Mesodermal cell (in vitro differentiated cells): ENCODE results near the gene NKX3-2.

Source experiments
- H3K27ac ChIP-seq: 2 replicates; pipeline ENCODE4 v1.7.0; 2013; ENCODE audit warnings: mild to moderate bottlenecking, low read depth, low read length, moderate library complexity; ENCODE audit not compliant: severe bottlenecking
- H3K36me3 ChIP-seq: 2 replicates; pipeline ENCODE4 v1.7.1; 2013; ENCODE audit warnings: mild to moderate bottlenecking, low read length, moderate library complexity; ENCODE audit not compliant: control insufficient read depth, insufficient read depth
- H3K4me1 ChIP-seq: one replicate; pipeline ENCODE4 v1.7.1; 2013; ENCODE audit warnings: mild to moderate bottlenecking, low read length; ENCODE audit not compliant: insufficient read depth, control insufficient read depth, poor library complexity, severe bottlenecking
- H3K4me3 ChIP-seq: 2 replicates; pipeline ENCODE4 v1.7.0; 2013; ENCODE audit warnings: low read length, control low read depth, mild to moderate bottlenecking; ENCODE audit not compliant: insufficient read depth, poor library complexity, severe bottlenecking; ENCODE audit errors: extremely low read depth
- H3K9me3 ChIP-seq: 2 replicates; pipeline ENCODE4 v1.7.1; 2013; ENCODE audit warnings: mild to moderate bottlenecking, low read length, moderate library complexity; ENCODE audit not compliant: control insufficient read depth
- WGBS, 2 experiments: methylation state at CpG; one replicate each; pipeline ENCODE4 v1.1.5; 2013; ENCODE audit warnings: missing lambda C conversion rate in 2 of 2; ENCODE audit not compliant: insufficient coverage in 2 of 2; 5-methylcytosine and 5-hydroxymethylcytosine counted together

The NKX3-2 gene

DNA sequence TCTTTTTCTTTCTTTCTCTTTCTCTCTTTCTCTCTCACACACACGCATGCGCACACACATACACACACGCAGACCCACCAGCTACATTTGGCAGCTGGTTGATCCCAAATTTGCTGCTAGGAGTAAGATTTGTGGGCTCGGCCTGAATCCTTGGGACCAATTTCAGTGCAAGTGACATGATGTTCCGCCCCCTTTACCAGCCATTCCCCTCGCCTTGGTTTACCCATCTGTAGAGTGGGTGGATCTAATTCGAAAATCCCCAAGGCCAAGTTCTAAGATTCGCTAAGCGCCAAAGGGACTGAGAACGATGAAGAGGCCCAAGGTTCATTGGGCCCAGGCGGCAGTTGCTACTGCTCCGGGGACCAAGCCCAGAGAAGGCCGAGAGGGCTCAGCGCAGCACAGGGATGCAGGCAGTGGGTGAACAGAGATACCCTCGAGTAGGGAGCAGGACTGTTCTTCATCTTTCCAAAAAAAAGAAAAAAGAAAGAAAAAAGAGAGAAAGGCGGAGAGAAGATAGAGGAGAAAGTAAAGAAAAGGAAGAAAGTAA, 5.8 kb downstream of the NKX3-2 start:
- WGBS, 2 experiments, result 54 to 65% methylated on average over 12 to 13 of the region's 16 CpGs
- H3K4me3 ChIP-seq, result no peak overlapping the region
- H3K36me3 ChIP-seq, result peaks cover 22% of the 10 kb centered on the region
- peaks cover 27% of the 10 kb centered on the region for H3K4me1 ChIP-seq
- no peaks in the 10 kb centered on the region for H3K9me3 ChIP-seq
- H3K27ac ChIP-seq, result no peak overlapping the region

DNA sequence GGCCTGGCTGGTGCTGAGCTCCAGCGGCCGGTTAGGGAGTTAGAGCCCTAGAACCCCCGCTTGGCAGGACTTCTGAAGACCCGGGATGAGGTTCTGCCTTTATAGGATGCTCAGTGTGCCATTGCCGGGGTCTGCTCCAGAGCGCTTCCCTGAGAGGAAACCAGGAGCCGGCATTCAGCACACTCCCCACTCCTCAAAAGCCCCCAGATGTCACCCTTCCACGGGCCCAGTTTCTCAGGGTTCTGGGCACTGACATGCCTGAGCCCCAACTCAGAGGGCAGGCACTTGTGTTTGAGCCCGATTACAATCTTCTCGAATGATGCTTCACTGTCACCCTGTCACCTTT, 6.5 kb downstream of the NKX3-2 start:
- 52 to 72% methylated on average over 8 of the region's 10 CpGs for WGBS, 2 experiments

DNA sequence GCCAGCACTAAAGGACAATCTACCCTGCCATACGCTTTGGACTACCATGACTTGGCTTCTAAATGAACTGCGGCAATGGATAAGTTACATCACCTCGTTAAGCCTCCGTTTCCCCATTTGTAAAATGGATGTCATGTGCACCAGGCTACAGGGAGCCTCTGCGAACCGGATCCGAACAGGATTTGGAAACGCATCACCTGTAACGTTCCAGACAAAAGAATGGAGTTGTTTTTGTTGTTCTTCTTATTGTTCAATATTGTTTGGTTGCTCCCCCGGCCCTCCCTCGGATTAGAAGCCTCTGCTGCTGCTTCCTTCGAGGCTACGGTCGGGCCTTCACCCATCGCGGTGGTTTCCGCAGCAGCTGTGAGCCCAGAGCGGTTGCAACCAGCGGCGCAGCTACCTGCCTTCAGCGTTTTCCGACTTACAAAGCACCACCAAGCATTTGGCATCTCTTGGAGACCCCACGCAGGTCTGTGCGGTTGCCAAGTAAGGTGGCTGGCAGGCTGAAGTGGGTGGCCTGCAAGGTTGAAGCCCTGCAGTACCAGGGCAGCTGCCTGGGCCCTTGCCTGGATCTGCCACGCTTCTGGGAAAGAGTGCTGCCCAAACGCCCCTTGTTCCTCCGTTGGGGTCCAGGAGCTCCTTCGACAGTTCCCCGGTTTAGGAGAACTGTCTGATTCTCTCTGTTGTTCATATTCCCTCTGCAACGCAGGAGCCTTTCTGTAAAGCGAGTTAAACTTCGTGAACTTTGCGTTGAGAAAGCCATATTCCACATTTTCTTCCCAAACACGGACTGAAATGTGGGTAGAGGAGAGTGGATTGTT, 7.1 kb downstream of the NKX3-2 start:
- 55 to 67% methylated on average over 21 to 28 of the region's 34 CpGs for WGBS, 2 experiments
- Histone ChIP-seq H3K36me3 (peaks cover 22% of the 10 kb centered on the region), H3K4me3 (no peak overlapping the region), H3K9me3 (no peaks in the 10 kb centered on the region), H3K27ac (no peak overlapping the region), H3K4me1 (peaks cover 24% of the 10 kb centered on the region)

More for the DNA sequence above, 6.5 kb downstream of the NKX3-2 start:
- peaks cover 27% of the 10 kb centered on the region for H3K4me1 ChIP-seq
- no peak overlapping the region for H3K27ac ChIP-seq
- peaks cover 22% of the 10 kb centered on the region for H3K36me3 ChIP-seq
- H3K4me3 ChIP-seq, result no peak overlapping the region
- H3K9me3 ChIP-seq, result no peaks in the 10 kb centered on the region

DNA sequence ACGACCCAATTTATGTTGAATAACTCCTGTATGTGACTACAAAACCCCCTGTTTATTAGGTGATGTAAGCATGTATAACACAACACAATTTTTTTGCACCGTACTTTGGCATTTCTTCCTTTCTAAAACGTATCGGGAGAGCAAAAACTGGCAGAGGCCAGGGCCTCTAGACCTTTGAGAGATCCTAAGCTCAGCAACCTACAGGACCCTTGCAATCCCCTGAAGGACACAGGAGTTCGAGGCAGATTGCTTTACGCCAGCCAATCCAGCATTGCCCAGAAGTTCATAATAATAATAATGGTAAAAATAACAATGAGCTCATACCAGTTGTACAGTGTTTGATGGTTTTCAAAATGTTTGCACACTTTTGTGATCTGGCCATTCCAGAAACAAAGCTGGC, 7.7 kb downstream of the NKX3-2 start:
- no peak overlapping the region for H3K27ac ChIP-seq
- 65 to 66% methylated on average over 3 of the region's 6 CpGs for WGBS, 2 experiments
- no peak overlapping the region for H3K4me3 ChIP-seq
- peaks cover 19% of the 10 kb centered on the region for H3K36me3 ChIP-seq
- H3K9me3 ChIP-seq, result no peaks in the 10 kb centered on the region
- peaks cover 20% of the 10 kb centered on the region for H3K4me1 ChIP-seq

DNA sequence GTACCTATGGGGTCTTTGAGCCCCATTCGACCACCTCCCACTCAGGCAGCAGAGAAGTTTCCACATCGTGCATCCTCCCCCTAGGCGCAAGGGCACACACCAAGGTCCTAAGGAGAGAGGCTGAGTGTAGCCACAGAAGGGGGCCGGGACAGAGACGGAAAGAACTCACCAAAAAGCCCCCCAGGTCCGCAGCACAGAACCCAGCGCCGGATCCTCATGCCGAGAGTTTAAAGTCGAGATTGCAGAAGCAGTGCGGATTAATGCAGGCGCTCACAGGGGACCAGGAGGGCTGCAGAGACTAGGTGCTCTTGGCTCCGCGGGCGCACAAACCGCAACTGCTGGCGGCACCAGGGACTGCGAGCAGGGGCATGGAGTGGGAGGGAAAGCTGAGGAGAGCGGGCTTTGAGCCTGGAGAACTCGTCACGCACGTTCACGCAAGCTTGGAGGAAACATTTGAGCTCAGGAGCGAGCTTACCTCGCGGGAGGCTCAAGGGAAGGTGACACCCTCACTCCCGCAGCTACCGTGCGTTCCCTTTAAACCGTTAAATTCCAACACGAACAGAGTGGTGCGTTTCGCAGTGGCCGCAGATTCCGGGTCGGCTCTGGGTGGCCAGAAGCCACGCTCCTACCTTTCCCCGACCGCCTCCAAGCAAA, 8.5 kb downstream of the NKX3-2 start:
- H3K4me1 ChIP-seq, result peaks cover 21% of the 10 kb centered on the region
- H3K4me3 ChIP-seq, result no peak overlapping the region
- peaks cover 11% of the 10 kb centered on the region for H3K36me3 ChIP-seq
- H3K27ac ChIP-seq, result no peak overlapping the region
- WGBS, 2 experiments, result 39 to 40% methylated on average over 35 to 37 of the region's 39 CpGs
- H3K9me3 ChIP-seq, result no peaks in the 10 kb centered on the region

DNA sequence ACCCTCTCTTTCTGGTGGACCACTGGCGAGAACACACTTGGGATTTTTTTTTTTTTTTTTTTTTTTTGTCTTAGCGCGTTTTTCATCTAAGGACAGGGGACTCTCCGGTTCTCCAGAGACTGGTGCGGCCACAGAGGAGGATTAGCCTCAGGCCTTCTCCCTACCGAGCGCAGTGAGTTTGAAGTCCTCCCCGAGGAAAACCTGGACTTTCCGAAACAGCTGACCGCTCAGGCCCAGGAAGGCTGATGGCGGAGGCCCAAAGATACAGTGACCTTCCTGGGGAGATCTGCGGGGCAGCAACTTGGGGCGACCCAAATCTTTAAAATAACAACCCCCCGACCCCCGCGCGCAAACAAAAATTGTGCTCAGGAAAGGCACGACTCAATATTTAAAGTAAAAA, 9.2 kb downstream of the NKX3-2 start:
- Histone ChIP-seq H3K36me3 (peaks cover 4% of the 10 kb centered on the region), H3K27ac (no peak overlapping the region), H3K4me1 (peaks cover 21% of the 10 kb centered on the region), H3K9me3 (no peaks in the 10 kb centered on the region), H3K4me3 (no peak overlapping the region)
- 26 to 74% methylated on average over 3 to 12 of the region's 18 CpGs for WGBS, 2 experiments

DNA sequence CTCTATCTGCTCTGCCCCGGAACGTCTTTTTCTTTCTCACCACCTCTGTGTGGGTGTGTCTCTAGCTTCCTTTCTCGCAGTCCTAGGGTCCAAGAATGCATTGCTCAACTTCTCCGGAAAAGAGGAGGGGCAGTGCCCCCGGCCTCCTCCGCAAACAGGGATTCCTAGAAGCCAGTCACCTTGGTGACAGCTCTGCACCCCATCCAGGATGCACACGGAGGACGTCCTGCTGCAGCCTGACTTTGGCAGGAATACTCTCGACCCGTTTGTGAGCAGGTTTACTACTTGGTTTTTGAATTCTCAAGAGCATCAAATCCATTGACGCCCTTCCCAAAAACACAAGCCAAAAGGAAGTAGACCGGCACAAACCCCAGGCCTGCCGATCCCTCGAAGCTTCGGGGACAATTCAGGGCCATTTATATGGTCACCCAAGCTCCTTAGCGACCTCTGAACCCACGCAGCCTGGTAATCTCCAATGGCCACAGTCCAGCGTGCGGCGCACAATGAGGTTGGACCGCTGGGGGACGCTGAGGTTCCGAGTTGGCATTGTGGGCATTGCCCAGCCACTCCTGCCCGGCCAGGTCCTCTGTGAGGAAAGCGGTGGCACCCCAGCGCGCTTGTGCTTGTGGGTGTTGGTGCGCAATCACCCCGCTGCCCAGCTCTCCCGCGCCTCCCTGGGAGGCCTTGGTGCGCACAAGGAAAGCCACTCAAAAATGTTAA, 9.8 kb downstream of the NKX3-2 start:
- no peak overlapping the region for H3K4me3 ChIP-seq

DNA sequence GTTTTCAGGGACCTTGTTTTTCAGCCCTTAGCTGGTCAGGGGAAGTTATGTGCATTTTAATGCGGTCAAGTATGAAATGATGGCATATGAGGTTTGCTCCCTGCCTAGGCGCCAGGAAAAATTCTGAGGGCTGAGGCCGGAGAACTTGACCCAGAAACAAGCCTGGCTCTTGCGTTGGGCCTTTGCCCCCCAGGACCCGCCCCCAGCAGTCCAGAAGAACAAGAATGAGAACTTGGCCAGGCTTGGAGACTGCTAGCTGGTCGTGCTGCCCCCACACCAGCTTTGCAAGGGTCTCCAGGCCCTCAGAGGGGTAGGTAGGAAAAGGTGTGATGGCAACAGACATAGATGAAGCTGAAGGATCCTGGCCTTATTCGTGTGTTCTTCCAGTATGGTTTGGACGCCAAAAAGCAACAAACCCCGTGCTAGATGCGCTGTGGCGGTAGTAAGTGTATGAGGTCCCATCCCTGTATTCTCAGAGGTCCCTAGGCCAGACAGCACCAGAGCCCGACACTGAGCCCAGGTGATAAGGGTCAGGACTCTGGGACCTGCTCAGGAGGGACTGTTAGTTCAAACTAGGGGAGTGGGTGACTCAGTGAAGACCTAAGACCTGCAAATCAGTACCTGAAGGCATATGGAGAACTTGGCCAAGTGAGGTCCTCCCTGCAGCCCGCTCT, 10.5 kb downstream of the NKX3-2 start:
- Histone ChIP-seq H3K4me3 (no peak overlapping the region), H3K36me3 (no peaks in the 10 kb centered on the region), H3K9me3 (no peaks in the 10 kb centered on the region), H3K4me1 (peaks cover 19% of the 10 kb centered on the region), H3K27ac (no peak overlapping the region)
- WGBS, 2 experiments, result 81 to 89% methylated on average over 12 to 13 of the region's 13 CpGs

More for the DNA sequence above, 9.8 kb downstream of the NKX3-2 start:
- Histone ChIP-seq H3K36me3 (no peaks in the 10 kb centered on the region), H3K4me1 (peaks cover 19% of the 10 kb centered on the region), H3K27ac (no peak overlapping the region), H3K9me3 (no peaks in the 10 kb centered on the region)
- 46 to 51% methylated on average over 28 to 29 of the region's 32 CpGs for WGBS, 2 experiments

DNA sequence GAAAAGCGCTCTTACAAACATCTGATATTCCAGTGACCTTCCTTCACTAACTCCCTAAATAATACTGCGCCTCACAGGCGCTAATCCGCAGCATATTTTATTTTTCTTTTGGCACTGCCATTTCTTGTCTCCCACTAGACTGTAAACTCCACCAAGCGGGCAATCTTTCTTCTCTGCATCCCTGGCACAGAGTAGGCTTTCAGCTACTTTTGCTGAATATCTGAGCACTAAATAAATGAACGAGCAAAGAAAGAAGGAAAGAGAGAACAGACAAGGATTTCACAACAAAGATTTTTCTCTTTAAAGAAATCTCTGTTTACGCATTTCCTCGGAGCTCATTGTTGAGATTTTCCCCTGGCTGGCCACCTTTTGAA, 12.7 kb downstream of the NKX3-2 start:
- WGBS, 2 experiments, result 74 to 82% methylated on average over 3 to 5 of the region's 8 CpGs
- H3K4me1 ChIP-seq, result peaks cover 19% of the 10 kb centered on the region
- H3K9me3 ChIP-seq, result no peaks in the 10 kb centered on the region
- H3K27ac ChIP-seq, result no peak overlapping the region
- no peaks in the 10 kb centered on the region for H3K36me3 ChIP-seq
- no peak overlapping the region for H3K4me3 ChIP-seq

DNA sequence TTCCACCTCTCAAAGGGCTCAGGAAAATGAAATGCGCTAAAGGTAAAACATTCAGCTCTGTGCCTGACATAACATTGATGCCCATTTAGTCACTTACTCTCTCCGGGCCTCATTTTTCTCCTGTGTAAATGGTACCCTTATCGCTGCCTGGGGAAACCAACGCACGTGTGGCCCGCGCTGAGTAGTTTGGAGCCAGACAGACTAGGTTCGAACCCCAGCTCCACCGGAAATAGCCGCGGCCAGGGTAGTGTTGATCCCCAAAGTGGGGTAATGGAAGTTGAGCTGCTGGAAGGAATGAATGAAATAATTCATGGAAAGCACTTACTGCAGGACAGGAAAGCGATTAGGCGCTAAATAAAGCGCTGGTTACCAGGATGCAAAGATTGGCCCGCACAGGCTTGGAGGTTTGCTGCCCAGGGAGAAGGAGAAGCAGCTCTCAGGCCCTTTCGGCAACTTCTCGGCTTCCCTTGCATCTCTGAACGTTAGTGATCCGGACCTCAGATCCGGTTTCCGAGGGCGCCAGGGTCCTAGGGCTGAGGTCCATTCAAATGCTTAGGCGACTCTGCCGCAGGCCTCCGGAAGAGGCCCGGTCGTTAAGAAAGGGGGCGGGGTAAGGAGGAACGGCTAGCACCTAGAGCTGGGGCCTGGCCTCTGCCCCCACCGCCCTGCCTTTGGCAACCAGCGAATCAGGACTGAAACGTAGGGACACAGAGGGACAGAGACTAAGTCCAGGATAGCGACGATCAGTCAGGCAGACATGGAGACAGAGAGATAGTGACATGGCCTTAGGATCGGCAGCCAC, 13.3 kb downstream of the NKX3-2 start:
- Histone ChIP-seq H3K9me3 (no peaks in the 10 kb centered on the region), H3K4me3 (no peak overlapping the region), H3K36me3 (no peaks in the 10 kb centered on the region), H3K4me1 (peaks cover 19% of the 10 kb centered on the region), H3K27ac (no peak overlapping the region)
- 36% methylated on average over 33 to 34 of the region's 35 CpGs for WGBS, 2 experiments
